ENCODE results near the gene ZNF558. TPM values are rescaled to one million over a fixed set of nuclear protein-coding genes. Genes with fewer than 3 reads are reported as not detected.
"Not testable (repeated sequence)": the region's sequence is repeated elsewhere in the genome, so short reads cannot be mapped to it uniquely, and the experiment has no call there.

ZNF558 gene
- total RNA-seq, 2 donors from 2014 or later = 13.2 to 22.4 TPM

DNA sequence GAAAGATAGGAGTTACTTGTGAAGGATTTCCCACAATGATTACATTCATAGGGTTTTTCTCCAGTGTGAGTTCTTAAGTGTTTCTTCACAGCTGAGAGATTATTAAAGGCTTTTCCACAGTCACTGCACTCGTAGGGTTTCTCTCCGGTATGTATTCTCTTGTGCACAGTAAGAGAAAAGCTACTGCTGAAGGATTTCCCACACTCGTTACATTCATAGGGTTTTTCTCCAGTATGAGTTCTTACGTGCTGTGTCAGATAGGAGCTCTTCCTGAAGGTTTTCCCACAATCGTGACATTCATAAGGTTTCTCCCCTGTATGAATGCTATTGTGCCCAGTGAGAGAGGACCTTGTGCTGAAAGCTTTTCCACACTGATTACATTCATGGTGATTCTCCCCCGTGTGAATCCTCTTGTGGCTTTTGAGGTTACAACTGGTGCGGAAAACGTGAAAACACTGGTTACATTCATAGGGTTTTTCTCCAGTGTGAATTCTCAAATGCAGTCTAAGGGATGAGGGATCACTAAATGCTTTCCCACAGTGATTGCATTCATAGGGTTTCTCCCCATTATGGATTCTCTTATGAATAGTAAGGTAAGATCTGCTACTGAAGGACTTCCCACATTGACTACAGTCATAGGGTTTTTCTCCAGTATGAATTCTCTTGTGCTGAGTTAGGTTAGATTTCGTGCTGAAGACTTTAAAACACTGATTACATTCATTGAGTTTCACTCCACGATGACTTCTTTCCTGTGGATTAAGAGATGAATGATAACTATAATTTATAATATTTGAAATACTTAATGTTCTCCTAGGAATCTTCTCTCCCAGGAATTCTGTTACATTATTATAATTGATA, 20.6 kb downstream of the ZNF558 start:
- 94 to 96% methylated on average over 10 of the region's 10 CpGs for WGBS, 2 donors
- Histone ChIP-seq H3K27ac (no peak overlapping the region), H3K36me3 (replicated peaks in 1 of 2; ENCODE audit: insufficient read depth in 1 of 2, low read depth in 2 of 2) (peaks cover 45 to 60% of the 10 kb centered on the region in 2 donors), H3K4me3 (no peak overlapping the region), H3K27me3 (no peaks in the 10 kb centered on the region), H3K9me3 (peaks cover 0 to 84% (median 10%) of the 10 kb centered on the region in 3 donors), H3K4me1 (no peaks in the 10 kb centered on the region)
- DNase-seq (no peak), ATAC-seq (no peak)
- intact Hi-C loops (cut with DNase I) = no loop called here
- no peak for TF ChIP-seq POLR2A (IDR thresholded peaks at IDR 0.05)
- TF ChIP-seq, protein P1, sequence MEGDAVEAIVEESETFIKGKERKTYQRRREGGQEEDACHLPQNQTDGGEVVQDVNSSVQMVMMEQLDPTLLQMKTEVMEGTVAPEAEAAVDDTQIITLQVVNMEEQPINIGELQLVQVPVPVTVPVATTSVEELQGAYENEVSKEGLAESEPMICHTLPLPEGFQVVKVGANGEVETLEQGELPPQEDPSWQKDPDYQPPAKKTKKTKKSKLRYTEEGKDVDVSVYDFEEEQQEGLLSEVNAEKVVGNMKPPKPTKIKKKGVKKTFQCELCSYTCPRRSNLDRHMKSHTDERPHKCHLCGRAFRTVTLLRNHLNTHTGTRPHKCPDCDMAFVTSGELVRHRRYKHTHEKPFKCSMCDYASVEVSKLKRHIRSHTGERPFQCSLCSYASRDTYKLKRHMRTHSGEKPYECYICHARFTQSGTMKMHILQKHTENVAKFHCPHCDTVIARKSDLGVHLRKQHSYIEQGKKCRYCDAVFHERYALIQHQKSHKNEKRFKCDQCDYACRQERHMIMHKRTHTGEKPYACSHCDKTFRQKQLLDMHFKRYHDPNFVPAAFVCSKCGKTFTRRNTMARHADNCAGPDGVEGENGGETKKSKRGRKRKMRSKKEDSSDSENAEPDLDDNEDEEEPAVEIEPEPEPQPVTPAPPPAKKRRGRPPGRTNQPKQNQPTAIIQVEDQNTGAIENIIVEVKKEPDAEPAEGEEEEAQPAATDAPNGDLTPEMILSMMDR (IDR thresholded peaks at IDR 0.05) = no peak

DNA sequence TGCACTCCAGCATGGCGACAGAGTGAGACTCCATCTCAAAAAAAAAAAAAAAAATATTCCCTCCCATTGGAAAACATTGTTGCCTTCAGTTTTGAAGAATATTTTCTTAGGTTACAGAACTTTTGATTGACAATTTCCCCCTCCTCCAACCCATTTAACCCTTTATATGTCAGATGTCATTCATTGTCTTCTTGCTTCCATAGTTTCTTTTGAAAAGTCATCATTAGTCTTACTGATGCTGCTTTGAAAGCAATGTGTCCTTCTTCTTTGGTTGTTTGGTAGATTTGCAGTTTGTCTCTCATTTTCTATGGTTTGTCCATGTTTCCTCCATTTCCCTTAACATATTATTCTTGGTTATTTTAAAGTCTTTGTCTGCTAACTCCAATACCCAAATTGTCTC, 25.4 kb downstream of the ZNF558 start:
- peaks cover 20 to 28% of the 10 kb centered on the region in 2 donors for H3K36me3 ChIP-seq (replicated peaks in 1 of 2; ENCODE audit: insufficient read depth in 1 of 2, low read depth in 2 of 2)
- intact Hi-C loops (cut with DNase I) = no loop called here
- peaks cover 0 to 60% (median 13%) of the 10 kb centered on the region in 3 donors for H3K9me3 ChIP-seq
- 100% methylated on average over 1 of the region's 1 CpG for whole genome bisulfite sequencing, 2 donors
- DNase-seq = no peak
- TF ChIP-seq, protein P1 (IDR thresholded peaks at IDR 0.05) = no peak
- TF ChIP-seq POLR2A (IDR thresholded peaks at IDR 0.05) = no peak
- no peaks in the 10 kb centered on the region for H3K27me3 ChIP-seq
- no peak for ATAC-seq
- no peak overlapping the region for H3K4me3 ChIP-seq
- no peaks in the 10 kb centered on the region for H3K4me1 ChIP-seq
- H3K27ac ChIP-seq = no peak overlapping the region

DNA sequence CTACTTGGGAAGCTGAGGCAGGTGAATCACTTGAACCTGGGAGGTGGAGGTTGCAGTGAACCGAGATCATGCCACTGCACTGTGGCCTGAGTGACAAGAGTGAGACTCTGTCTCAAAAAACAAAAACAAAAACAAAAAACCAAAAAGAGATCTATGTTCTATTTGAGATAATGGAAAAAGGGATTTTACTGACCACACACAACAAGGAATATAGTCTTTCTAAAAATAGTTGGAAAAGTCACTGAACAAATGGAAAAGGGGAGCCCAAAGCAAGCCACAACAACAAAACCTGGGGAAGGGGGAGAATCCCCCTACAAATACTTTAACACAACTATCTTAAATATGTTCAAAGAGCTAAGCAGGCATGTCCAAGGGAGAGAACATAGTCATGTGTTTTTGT, 37.3 kb downstream of the ZNF558 start:
- H3K27ac ChIP-seq = no peak overlapping the region
- 33 to 58% methylated on average over 1 of the region's 1 CpG for WGBS, 2 donors
- ATAC-seq (no peak), DNase-seq (no peak)
- H3K27me3 ChIP-seq = no peaks in the 10 kb centered on the region
- no peak overlapping the region for H3K4me3 ChIP-seq
- TF ChIP-seq POLR2A (IDR thresholded peaks at IDR 0.05) = no peak
- TF ChIP-seq, protein P1 (IDR thresholded peaks at IDR 0.05) = no peak
- H3K36me3 ChIP-seq (replicated peaks in 1 of 2; ENCODE audit: insufficient read depth in 1 of 2, low read depth in 2 of 2) = no peaks in the 10 kb centered on the region
- intact Hi-C loops (cut with DNase I) = no loop called here
- H3K9me3 ChIP-seq = peaks cover 0 to 14% (median 0%) of the 10 kb centered on the region in 3 donors
- H3K4me1 ChIP-seq = no peaks in the 10 kb centered on the region

DNA sequence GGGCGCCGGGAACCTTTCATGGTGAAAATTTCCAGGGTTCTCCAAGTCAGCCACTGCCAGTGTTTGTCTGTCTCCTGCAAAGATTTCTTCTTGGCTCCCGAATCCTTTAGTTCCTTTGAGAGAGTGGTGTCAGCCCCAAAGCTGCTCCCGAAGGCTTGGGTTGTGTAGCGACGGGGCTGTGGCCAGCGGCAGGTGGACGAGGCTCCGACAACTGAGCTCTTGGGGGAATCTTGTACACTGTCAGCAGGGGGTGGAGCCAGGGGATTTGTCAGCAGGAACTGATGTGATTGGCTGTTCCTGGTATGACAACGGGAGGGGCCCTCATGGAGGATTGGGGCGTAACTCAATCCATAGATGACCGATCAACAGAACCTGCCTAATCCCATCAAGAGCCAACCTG, 58.5 kb downstream of the ZNF558 start:
- DNase-seq; H3K36me3 ChIP-seq (replicated peaks in 1 of 2; ENCODE audit: insufficient read depth in 1 of 2, low read depth in 2 of 2); H3K9me3 ChIP-seq; intact Hi-C loops (cut with DNase I); ATAC-seq; H3K27ac ChIP-seq; H3K4me1 ChIP-seq; H3K4me3 ChIP-seq; H3K27me3 ChIP-seq: not testable (repeated sequence)
- no CpG with 5 or more reads among the region's 12 CpGs for WGBS, 2 donors

DNA sequence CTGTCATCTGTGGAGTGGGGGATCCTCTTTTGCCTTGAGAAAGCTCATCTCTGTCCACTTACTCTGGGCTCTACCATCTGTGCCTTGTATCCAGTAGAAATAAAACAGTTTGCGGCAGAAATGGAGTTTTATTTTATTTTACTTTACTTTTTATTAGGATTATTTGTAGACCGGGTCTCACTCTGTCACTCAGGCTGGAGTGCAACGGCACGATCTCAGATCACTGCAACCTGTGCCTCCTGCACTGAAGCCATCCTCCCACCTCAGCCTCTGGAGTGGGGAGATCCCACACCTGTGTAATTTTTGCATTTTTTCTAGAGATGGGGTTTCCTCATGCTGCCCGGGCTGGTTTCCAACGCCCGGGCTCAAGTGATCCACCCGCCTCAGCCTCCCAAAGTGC, 62.8 kb downstream of the ZNF558 start:
- ATAC-seq; intact Hi-C loops (cut with DNase I); H3K27me3 ChIP-seq; DNase-seq; H3K27ac ChIP-seq; H3K9me3 ChIP-seq; H3K36me3 ChIP-seq (replicated peaks in 1 of 2; ENCODE audit: insufficient read depth in 1 of 2, low read depth in 2 of 2); H3K4me1 ChIP-seq; H3K4me3 ChIP-seq: not testable (repeated sequence)
- 62 to 83% methylated on average over 3 to 4 of the region's 8 CpGs for WGBS, 2 donors

DNA sequence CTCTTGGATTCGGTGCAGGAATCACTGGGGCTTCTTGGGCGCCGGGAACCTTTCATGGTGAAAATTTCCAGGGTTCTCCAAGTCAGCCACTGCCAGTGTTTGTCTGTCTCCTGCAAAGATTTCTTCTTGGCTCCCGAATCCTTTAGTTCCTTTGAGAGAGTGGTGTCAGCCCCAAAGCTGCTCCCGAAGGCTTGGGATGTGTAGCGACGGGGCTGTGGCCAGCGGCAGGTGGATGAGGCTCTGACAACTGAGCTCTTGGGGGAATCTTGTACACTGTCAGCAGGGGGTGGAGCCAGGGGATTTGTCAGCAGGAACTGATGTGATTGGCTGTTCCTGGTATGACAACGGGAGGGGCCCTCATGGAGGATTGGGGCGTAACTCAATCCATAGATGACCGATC, 64.8 kb downstream of the ZNF558 start:
- ATAC-seq; H3K4me1 ChIP-seq; H3K9me3 ChIP-seq; H3K27ac ChIP-seq; H3K4me3 ChIP-seq; intact Hi-C loops (cut with DNase I); H3K36me3 ChIP-seq (replicated peaks in 1 of 2; ENCODE audit: insufficient read depth in 1 of 2, low read depth in 2 of 2); H3K27me3 ChIP-seq: not testable (repeated sequence)
- 73 to 76% methylated on average over 5 of the region's 11 CpGs for WGBS, 2 donors
- peak in 2 of 4 donors; percentile 1 to 5 for DNase-seq

Small RNAs within 50 kb of the gene (small RNA-seq; reads per million reads assigned to genes)
- gene AC012616.1 = not detected

Other genes starting within 250 kb of the ZNF558 start
- gene ADAMTS10, start 221.6 kb downstream of the ZNF558 start, total RNA-seq = 10 to 100 TPM; 19.1 to 36.6 TPM
- not detected for gene NFILZ, start 201.7 kb downstream of the ZNF558 start, total RNA-seq
- not detected for gene ACTL9, start 133.5 kb downstream of the ZNF558 start, total RNA-seq
- not detected for gene OR2Z1, start 110.7 kb downstream of the ZNF558 start, total RNA-seq
- gene MBD3L1, start 73 bp upstream of the ZNF558 start, total RNA-seq = not detected
- gene MUC16, start 178.1 kb upstream of the ZNF558 start, total RNA-seq = under 1 TPM; 0.52 to 0.66 TPM